Activated CD8-positive, alpha-beta memory T cell treated with anti-CD3 and anti-CD28 coated beads, Interleukin-2, amount 50 U/mL, for 4 hours (primary cell): ENCODE data around the gene SF1.

Source experiments
- DNase-seq: peaks from one replicate; pipeline ENCODE4 v3.0.0-alpha.2; 2020

The SF1 gene

DNA sequence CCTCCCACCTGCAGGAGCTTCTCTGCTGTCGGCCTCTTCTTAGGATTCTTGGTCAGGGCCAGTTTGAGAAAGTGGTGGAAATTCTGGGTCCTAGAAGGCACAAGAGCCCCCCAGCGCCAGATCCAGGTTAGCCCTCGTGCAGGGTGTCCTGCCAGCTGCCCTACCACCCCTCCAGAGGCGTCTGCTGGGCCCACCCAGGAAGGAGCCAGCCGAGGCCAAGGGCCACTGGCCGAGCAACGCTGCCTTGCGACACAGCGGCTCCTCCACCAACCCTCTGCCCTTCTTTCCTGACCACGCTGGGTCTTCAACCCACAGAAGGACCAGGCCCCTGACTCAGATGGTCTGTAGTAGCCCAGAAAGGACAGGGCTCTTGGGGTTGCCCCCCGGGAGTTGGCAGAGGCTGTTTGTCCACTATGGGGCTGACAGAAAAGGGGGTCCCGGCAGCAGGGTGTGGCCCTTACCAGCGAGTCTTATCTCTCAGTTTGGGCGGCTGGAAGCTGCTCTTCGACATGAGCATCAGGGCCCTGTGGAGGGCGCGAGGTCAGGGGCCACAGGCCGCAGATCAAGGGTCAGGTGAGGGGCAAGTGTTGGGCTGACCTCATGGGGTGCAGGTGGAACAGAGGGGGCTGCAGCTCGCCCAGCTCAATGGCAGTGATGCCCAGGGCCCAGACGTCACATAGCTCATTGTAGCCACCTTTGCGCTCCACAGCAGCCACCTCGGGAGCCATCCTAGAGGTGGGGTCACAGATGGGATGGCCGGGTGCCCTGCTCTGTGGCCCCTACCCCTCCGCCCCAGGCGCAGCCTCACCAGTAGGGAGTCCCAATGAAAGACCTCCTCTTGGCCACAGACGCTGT is 22.2 kb upstream of the SF1 start:
- no peak for DNase-seq

DNA sequence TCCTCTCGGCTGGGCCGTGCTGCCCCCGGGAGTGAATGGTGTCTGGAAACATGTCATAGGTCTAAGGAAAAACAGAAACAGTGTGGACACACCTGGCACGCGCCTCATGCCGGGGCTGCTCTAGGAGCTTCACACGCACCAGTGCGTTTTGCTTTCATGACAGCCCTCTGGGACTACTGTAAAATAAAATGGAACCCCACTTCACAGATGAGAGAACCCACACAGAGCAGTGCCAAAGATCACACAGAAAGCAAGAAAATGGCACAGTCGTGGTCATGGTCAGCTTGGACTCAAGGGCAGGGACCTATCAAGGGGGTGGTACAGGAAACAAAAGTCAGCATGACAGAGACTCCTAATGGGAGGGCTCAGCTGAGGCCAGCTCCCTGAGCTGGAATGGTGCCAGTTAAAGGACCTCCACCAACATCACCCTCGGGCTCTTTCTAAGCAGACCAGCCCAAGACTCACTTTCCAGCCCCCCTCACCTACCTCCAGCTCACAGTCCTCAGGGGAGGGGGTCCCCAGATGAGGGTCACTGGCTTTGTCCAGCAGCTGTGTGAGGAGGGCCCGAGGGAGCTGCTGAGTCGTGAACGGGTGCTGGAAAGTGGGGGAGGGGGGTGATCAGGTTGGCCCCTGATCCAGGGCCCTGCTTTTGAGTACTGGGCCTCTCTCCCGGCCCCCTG is 21.4 kb upstream of the SF1 start:
- DNase-seq = no peak

GRCh38 chr11:64799256-64799622 is 20.9 kb upstream of the SF1 start:
- DNase-seq = no peak

GRCh38 chr11:64796757-64797541 is 18.6 kb upstream of the SF1 start:
- DNase-seq = no peak

DNA sequence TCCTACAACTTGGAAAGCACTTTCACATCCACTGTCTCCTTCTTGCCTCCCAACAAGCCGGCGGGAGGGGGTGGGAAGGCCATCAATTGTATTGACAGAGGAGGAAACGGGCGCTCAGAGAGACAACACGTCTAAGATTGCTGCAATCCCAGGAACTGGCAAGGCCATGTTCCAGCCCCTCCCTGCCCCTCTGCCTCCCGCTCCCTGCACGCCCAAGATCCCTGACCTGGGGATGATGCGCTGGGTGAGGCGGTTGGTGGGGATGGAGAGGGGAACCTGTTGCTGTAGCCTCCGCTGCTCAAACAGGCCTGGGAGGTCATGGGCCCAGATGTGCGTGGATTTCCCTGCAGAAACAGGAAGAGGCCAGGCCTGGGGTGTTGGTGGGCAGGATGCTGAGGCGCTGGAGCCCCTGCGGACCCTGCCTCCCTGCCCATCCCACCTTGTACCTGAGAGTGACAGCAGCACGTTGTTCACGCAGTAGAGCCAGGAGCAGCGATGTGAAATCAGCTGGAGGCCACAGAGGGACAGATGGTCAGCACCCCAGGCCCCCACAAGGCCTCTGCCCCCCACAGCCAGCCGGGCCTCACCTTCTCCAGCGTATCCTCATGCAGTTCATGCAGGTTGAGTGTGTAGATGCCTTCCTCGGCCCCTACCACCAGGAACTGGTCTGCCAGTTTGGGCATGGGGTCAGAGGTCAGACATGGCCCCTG is 17.9 kb upstream of the SF1 start:
- no peak for DNase-seq

DNA sequence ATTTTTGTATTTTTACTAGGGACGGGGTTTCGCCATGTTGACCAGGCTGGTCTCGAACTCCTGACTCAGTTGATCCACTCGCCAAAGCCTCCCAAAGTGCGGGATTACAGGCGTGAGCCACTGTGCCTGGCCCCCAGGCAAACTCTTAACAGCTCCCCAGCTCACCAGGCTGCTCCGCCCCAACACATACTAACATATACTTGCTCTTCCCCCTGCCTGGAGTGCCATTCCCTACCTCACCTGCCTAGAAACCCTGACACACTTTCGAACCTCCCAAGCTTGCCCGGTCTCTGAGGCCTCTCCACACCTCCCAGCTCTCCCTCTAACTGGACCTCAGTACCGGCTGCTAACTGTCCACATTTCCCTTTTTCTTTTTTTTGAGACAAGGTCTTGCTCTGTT is 16.2 kb upstream of the SF1 start:
- DNase-seq = no peak

DNA sequence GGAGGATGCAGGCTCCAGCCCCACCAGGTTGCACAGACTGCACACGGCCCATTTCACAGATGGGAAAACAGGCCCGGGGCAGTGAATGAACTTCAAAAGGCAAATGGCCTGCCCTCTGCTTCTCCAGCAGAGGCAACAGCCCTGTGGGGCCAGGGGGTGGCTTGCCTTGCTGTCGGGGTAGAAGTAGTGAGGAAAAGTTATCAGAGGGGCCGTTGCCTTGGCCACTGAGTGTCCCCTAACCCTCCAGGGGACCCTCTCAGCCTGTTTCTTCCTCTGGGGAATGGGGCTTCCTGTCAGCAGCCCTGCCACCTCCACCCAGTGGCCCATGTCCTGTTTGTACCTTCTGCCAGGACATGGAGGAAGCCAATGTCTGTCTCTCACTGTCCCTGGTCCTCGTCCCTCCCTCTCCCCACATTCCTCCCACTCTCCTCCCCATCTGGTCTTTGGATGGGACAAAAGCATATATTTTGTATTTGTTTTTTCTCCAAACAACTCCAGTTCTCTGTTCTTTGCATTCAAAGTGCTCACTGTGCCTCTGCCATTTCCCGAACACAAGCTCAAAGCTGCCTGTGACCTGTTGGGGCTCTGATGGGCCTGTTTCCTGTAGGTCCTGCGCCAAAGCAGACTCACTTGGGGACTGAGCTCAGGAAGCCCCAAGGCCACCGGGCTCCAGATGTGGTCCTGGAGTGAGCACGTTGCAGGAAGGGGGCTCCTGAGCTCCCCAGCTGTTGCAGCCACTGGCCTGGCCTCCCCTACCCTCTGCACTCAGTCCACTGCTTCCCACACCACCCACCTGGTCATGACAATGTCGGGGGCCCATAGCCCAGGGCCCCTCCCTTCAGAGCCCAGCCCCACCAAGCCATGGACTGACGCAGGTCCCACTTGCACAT is 15.2 kb upstream of the SF1 start:
- DNase-seq = no peak

DNA sequence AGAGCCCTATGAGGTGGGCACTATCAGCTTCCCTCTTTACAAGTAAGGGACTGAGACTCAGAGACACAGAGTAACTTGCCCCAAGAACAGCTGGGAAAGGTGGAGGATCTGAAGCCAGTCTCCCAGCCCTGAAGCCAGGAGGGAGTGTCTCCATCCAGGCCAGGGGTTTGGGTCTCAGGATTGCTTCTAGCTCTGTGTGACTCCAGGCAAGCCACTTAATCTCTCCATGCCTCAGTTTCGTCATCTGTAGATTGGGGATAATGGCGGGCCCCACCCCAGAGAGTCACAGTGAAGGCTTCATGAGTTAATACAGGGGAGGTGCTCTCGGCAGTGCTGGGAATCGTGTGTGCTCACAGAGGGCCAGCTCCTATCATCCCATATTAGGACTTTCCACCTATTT is 14.1 kb upstream of the SF1 start:
- no peak for DNase-seq

DNA sequence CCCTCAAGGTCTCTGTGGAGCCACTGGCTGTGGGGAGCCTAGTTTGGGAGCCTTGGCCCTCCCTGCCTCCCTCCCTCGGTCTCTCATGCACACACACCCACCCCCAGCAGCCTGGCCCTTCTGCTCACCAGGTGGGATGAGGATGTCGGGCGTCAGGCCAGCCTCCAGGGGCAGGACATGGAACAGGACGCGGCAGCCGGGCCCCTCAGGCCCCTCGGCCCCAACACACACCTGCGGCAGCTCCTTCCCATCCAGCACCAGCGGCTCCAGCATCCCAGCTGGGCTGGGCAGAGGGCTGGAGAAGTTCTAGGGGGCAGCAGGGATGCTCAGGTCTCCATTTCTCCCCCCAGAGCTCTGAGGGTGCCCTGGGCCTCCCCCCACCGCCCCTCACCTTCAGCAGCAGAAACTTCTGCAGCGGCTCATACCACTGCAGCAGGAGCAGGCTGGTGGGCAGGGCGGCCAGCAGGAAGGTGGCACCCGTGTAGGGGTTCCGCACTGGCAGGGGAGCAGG is 13.5 kb upstream of the SF1 start:
- no peak for DNase-seq

DNA sequence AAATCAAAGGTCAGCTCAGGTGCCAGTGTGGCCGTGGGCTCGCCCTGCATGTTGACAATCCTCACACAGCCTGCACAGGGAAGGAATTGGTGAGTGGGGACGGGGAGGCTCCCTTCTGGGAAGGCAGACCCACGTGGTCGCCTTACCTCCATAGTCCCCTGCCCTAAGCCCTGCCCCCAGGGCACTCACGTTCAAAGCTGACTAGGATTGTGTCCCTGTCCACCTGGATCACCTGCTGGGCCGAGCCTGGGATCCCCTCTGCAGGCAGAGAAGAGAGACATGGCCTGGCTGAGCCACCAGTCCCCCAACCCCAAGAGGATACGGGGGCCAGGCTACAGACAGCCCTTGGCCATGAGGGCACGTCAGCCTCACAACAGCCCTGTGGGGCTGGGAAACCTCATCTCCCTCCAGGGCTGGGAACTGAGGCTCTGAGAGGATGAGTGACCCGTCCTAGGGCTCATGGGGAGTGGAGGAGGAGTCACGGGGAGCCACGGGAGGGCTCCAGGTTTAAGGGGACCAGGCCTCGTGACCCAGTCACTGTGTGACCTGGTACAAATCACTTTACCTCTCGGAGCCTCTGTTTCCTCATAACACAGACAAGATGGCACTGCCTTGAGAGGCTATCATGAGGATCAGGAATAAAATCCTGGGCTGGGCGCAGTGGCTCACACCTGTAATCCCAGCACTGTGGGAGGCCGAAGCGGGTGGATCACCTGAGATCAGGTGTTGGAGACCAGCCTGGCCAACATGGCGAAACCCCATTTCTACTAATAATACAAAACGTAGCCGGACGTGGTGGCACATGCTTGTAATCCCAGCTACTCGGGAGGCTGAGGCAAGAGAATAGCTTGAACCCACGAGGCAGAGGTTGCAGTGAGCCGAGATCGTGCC is 12.1 kb upstream of the SF1 start:
- DNase-seq = no peak

DNA sequence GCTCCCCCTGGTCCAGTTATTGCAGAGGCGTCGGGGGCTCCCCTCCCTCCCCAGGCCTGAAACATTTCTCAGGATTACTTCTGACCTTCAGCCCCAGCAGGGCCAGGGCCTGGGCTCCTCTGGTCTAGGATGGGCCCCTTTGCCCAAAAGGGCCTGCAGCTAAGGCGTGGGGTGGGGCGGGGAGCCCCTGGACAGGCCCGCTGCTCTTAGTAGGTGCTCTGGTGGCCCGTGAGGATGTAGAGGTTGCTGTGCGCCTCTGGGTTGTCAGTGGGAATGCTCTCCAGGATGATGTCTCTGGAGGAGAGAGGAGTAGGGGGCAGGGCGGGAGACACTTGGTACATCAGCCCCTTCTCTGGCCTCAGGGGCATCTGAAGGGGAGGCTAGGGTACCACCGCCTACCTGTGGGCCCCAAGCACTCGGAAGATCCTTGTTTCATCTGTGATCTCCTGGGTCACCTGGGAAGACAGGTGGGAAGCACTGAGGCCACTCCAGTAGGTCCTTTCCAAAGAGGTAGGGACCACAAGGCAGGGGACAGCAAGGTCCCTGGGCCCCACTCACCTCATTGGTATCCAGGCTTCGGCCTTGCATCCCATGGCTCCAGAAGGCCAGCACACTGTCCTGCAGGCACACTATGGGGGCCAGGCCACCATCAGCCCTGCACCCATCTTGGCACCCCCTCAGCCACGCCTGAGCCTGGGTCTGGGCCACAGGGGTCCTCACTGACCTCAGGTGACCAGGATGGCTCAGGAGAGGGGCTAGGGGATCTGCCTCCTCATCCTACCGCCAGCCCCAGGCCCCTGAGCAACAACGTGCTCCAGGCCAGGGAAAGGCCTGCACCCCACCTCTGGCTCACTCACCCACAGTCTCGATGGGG is 11.2 kb upstream of the SF1 start:
- no peak for DNase-seq

DNA sequence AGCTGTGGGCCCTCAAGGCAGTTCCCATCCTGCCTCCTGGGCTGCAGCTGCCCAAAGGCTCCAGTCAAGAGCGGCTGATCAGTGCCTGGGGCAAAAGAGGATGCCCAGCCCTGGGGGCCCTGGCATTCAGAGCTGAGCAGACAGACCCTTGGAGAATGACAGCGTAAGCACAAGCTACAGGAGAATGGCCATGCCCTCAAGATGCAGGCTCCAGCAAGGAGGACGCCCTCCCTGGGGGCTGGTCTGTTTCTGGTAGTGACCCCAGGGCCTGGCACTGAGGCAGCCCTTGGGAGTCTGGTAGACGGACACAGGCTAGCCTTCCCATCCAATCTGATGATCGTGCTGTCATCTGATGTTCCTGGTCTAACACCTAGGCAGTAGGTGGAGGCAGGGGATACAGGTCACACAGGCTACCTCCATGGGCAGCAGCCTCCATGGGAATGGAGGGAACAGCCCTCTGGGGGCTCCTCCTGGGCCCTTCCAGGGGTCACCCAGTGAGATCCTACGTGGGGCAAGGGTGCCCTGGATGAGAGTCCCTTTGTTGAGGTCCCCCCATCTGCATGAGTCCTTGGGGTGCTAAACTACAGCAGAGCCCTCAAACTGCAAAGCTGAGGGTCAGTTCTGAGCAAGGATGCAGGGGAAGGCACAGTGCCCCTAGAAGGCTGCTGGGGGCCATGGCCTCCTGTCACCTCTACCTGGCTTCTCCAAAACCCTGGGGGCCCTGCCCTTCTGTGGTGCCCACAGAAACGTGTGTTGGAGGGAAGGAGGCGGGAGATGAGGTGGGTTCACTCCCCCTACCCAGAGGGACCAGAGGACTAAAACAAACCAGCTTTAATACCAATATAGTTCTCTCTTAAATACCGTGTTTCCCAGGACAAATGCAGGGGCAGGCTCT is 10.2 kb upstream of the SF1 start:
- DNase-seq = no peak

- DNase-seq = peak; percentile 63
Observed at GRCh38 chr11:64787526-64788320, 9.4 kb upstream of the SF1 start.

GRCh38 chr11:64786308-64786707 is 8.0 kb upstream of the SF1 start:
- DNase-seq = no peak

DNA sequence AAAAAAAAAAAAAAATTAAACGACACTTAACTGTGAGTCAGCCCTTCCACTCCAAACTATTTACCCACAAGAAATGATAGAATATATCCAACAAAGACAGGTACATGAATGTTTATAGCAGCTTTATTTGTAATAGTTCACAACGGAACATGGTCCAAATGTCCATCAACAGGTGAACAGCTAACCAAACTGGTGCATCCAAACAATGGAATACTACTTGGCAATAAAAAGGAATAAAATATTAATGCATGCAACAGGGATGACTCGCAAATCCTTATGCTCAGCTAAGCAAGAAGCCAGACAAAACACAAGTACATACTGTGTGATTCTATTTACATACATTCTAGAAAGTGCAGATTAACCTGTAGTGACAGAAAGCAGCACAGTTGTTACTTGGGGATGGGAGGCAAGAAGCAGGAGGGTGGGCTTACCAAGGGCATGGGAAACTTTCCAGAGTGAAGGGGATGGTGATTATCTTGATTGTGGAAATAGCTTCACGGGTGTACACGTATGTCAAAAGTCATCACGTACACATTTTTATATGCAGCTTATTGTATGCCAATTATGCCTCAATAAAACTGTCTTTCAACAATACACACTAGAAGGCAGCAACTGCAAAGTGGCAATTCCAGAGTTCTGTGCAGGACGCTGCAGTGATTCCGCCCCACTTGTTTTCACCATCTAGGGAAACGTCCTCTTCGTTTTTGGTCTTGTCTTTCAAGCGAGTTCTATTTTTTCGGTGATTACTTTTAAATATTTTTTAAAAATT is 6.7 kb upstream of the SF1 start:
- no peak for DNase-seq

GRCh38 chr11:64778223-64778472 is 194 bp downstream of the SF1 start:
- no peak for DNase-seq
